WTC11 (cell line): ENCODE measurements around the gene DNMT3A. TPM values are rescaled to one million over a fixed set of nuclear protein-coding genes. Genes with fewer than 3 reads are reported as not detected.

Experiments used
- ATAC-seq: fragments of 200-7000 bp; cut with Tn5 transposase; 2 replicates; pipeline ENCODE4 v1.10.0; 2021; ENCODE audit warnings: mild to moderate bottlenecking, moderate library complexity
- CTCF ChIA-PET: fragments of 300-600 bp; sonication (Branson Sonifier 250); formaldehyde crosslinking; loops from one replicate; lab custom pipeline; 2021; ENCODE audit warnings: antibody characterized with exemption; lab: Charles Lee
- POLR2A ChIA-PET: fragments of 350-600 bp; sonication (Branson Sonifier 250); formaldehyde crosslinking; loops from one replicate; lab custom pipeline; 2021; ENCODE audit warnings: antibody characterized with exemption; lab: Charles Lee
- DNase-seq: peaks from one replicate; pipeline ENCODE4 v3.0.0; 2021; ENCODE audit warnings: low spot score
- H3K27ac Mint-ChIP-seq: 2 replicates; pipeline ENCODE4 v1.8.0; 2021; ENCODE audit warnings: mixed read lengths
- H3K27me3 Mint-ChIP-seq: 2 replicates; pipeline ENCODE4 v1.8.0; 2021; ENCODE audit warnings: low read depth, mild to moderate bottlenecking, moderate library complexity, mixed read lengths
- H3K36me3 Mint-ChIP-seq: 2 replicates; pipeline ENCODE4 v1.8.0; 2021; ENCODE audit warnings: mixed read lengths
- H3K4me1 Mint-ChIP-seq: 2 replicates; pipeline ENCODE4 v1.8.0; 2022; ENCODE audit warnings: mixed read lengths
- H3K4me3 Mint-ChIP-seq: 2 replicates; pipeline ENCODE4 v1.8.0; 2021; ENCODE audit warnings: mild to moderate bottlenecking, moderate library complexity, mixed read lengths
- H3K9me3 Mint-ChIP-seq: 2 replicates; pipeline ENCODE4 v1.8.0; 2021; ENCODE audit warnings: mixed read lengths
- CTCF ChIP-seq: fragments of 200-600 bp; IDR thresholded peaks from 2 replicates; pipeline ENCODE4 v1.8.0; 2022; ENCODE audit warnings: antibody characterized with exemption
- E2F1 ChIP-seq: sonication (generic); formaldehyde crosslinking; IDR thresholded peaks from 2 replicates; pipeline ENCODE4 v1.8.0; 2022; ENCODE audit warnings: mild to moderate bottlenecking, missing genetic modification reagents
- ERG ChIP-seq: fragments of 250-450 bp; sonication (Bioruptor Pico); IDR thresholded peaks from 2 replicates; pipeline ENCODE4 v1.8.0; 2021; ENCODE audit warnings: mild to moderate bottlenecking
- HMGXB4 ChIP-seq: sonication (generic); formaldehyde crosslinking; IDR thresholded peaks from 2 replicates; pipeline ENCODE4 v1.8.1; 2023; ENCODE audit warnings: mild to moderate bottlenecking, moderate library complexity, missing genetic modification reagents
- NFE2L1 ChIP-seq: sonication (generic); formaldehyde crosslinking; IDR thresholded peaks from 2 replicates; pipeline ENCODE4 v1.8.1; 2023; ENCODE audit warnings: missing genetic modification reagents
- NR3C1 ChIP-seq: sonication (generic); formaldehyde crosslinking; conservative IDR thresholded peaks from 2 replicates; pipeline ENCODE4 v1.8.1; 2023; ENCODE audit warnings: low read depth, mild to moderate bottlenecking, missing genetic modification reagents
- PRRX2 ChIP-seq: fragments of 250-450 bp; sonication (Bioruptor Pico); IDR thresholded peaks from 2 replicates; pipeline ENCODE4 v1.8.0; 2021; ENCODE audit warnings: mild to moderate bottlenecking
- SP1 ChIP-seq: sonication (generic); formaldehyde crosslinking; conservative IDR thresholded peaks from 2 replicates; pipeline ENCODE4 v1.8.1; 2022; ENCODE audit warnings: missing genetic modification reagents
- TEAD1 ChIP-seq: sonication (generic); formaldehyde crosslinking; IDR thresholded peaks from 2 replicates; pipeline ENCODE4 v1.8.0; 2022; ENCODE audit warnings: mild to moderate bottlenecking, missing genetic modification reagents
- USF2 ChIP-seq: sonication (generic); formaldehyde crosslinking; IDR thresholded peaks from 2 replicates; pipeline ENCODE4 v1.8.1; 2023; ENCODE audit warnings: mild to moderate bottlenecking, missing genetic modification reagents, moderate library complexity
- ZNF138 ChIP-seq: sonication (generic); formaldehyde crosslinking; conservative IDR thresholded peaks from 2 replicates; pipeline ENCODE4 v1.8.1; 2022; ENCODE audit warnings: mild to moderate bottlenecking, moderate library complexity, missing genetic modification reagents
- ZNF263 ChIP-seq: sonication (generic); formaldehyde crosslinking; IDR thresholded peaks from 2 replicates; pipeline ENCODE4 v1.8.1; 2022; ENCODE audit warnings: low read depth, mild to moderate bottlenecking, moderate library complexity, missing genetic modification reagents
- ZNF423 ChIP-seq: fragments of 250-450 bp; sonication (Bioruptor Pico); IDR thresholded peaks from 2 replicates; pipeline ENCODE4 v2.1.2; 2022; ENCODE audit warnings: mild to moderate bottlenecking, moderate library complexity
- ZNF425 ChIP-seq: fragments of 250-450 bp; sonication (Bioruptor Pico); conservative IDR thresholded peaks from 2 replicates; pipeline ENCODE4 v1.9.0; 2021; ENCODE audit warnings: mild to moderate bottlenecking
- total RNA-seq: library from RNA; stranded (reverse); gene quantifications from 3 replicates; pipeline ENCODE4 v1.2.3, GENCODE V29; 2021
- TF ChIP-seq, protein P1 (sequence below): sonication (generic); formaldehyde crosslinking; IDR thresholded peaks from 2 replicates; pipeline ENCODE4 v1.8.0; 2022; ENCODE audit warnings: missing genetic modification reagents
- TF ChIP-seq, protein P2 (sequence below): sonication (generic); formaldehyde crosslinking; IDR thresholded peaks from 2 replicates; pipeline ENCODE4 v1.8.1; 2022; ENCODE audit warnings: mild to moderate bottlenecking, moderate library complexity, missing genetic modification reagents

Gene DNMT3A
- total RNA-seq, 1 experiment from 2014 or later = 154 TPM

GRCh38 chr2:25276569-25277465 is 64.9 kb downstream of the DNMT3A start:
- ATAC-seq (peak; percentile 47), DNase-seq (peak; percentile 81)
- ChIA-PET POLR2A (interaction anchor here (0.8 to 3.2 kb wide), 5 partner anchors 17 to 27 kb away, joined by 3 to 14 read pairs (median 7); no protein-coding TSS in a partner anchor), CTCF (interaction anchor here (0.6 to 4.1 kb wide), 28 partner anchors 8 to 1476 kb away, joined by 3 to 40 read pairs (median 5); no protein-coding TSS in a partner anchor)
- TF ChIP-seq PRRX2 (CRISPR knock-in tag) = no peak
- TF ChIP-seq NR3C1 (CRISPR knock-in tag) = no peak
- peak; percentile 51; the same call in 1 of the 2 replicates for TF ChIP-seq ZNF423 (CRISPR knock-in tag)
- peak; percentile 62; the same call in 1 of the 2 replicates for TF ChIP-seq SP1 (CRISPR knock-in tag)
- peak; percentile 73 for TF ChIP-seq CTCF
- TF ChIP-seq ZNF138 (CRISPR knock-in tag) = no peak
- peak; percentile 67 for TF ChIP-seq USF2
- TF ChIP-seq, protein P1, sequence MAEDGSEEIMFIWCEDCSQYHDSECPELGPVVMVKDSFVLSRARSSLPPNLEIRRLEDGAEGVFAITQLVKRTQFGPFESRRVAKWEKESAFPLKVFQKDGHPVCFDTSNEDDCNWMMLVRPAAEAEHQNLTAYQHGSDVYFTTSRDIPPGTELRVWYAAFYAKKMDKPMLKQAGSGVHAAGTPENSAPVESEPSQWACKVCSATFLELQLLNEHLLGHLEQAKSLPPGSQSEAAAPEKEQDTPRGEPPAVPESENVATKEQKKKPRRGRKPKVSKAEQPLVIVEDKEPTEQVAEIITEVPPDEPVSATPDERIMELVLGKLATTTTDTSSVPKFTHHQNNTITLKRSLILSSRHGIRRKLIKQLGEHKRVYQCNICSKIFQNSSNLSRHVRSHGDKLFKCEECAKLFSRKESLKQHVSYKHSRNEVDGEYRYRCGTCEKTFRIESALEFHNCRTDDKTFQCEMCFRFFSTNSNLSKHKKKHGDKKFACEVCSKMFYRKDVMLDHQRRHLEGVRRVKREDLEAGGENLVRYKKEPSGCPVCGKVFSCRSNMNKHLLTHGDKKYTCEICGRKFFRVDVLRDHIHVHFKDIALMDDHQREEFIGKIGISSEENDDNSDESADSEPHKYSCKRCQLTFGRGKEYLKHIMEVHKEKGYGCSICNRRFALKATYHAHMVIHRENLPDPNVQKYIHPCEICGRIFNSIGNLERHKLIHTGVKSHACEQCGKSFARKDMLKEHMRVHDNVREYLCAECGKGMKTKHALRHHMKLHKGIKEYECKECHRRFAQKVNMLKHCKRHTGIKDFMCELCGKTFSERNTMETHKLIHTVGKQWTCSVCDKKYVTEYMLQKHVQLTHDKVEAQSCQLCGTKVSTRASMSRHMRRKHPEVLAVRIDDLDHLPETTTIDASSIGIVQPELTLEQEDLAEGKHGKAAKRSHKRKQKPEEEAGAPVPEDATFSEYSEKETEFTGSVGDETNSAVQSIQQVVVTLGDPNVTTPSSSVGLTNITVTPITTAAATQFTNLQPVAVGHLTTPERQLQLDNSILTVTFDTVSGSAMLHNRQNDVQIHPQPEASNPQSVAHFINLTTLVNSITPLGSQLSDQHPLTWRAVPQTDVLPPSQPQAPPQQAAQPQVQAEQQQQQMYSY = peak; percentile 79
- TF ChIP-seq TEAD1 = 0 out of 2 replicates have a peak, but pooled peaks have one; percentile 24
- TF ChIP-seq, protein P2, sequence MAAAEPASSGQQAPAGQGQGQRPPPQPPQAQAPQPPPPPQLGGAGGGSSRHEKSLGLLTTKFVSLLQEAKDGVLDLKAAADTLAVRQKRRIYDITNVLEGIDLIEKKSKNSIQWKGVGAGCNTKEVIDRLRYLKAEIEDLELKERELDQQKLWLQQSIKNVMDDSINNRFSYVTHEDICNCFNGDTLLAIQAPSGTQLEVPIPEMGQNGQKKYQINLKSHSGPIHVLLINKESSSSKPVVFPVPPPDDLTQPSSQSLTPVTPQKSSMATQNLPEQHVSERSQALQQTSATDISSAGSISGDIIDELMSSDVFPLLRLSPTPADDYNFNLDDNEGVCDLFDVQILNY (CRISPR knock-in tag) = 0 out of 2 replicates have a peak, but pooled peaks have one; percentile 38
- TF ChIP-seq ZNF263 (CRISPR knock-in tag) = peak; percentile 51
- TF ChIP-seq HMGXB4 (CRISPR knock-in tag) = peak; percentile 95
- Mint-ChIP-seq H3K27ac (no peak overlapping the region), H3K9me3 (no peaks in the 10 kb centered on the region), H3K4me3 (peak overlapping the region; percentile 47), H3K27me3 (no peaks in the 10 kb centered on the region; the same call in 1 of the 2 replicates), H3K4me1 (peaks cover 64% of the 10 kb centered on the region), H3K36me3 (peaks cover 3% of the 10 kb centered on the region; the same call in 1 of the 2 replicates)

- ATAC-seq (no peak), DNase-seq (no peak)
- no peak overlapping the region for H3K4me3 Mint-ChIP-seq
- no peaks in the 10 kb centered on the region for H3K36me3 Mint-ChIP-seq
- ChIA-PET POLR2A (interaction anchor here (1.2 to 3.2 kb wide), 3 partner anchors 16 to 25 kb away, joined by 4 to 14 read pairs (median 11); no protein-coding TSS in a partner anchor), CTCF (interaction anchor here (1.3 to 4.1 kb wide), 8 partner anchors 11 to 110 kb away, joined by 3 to 40 read pairs (median 8); no protein-coding TSS in a partner anchor)
- peaks cover 60% of the 10 kb centered on the region for H3K4me1 Mint-ChIP-seq
- no peaks in the 10 kb centered on the region for H3K9me3 Mint-ChIP-seq
- no peaks in the 10 kb centered on the region; the same call in 1 of the 2 replicates for H3K27me3 Mint-ChIP-seq
- TF ChIP-seq E2F1 (no peak), NFE2L1 (no peak), ZNF138 (CRISPR knock-in tag) (no peak), ERG (CRISPR knock-in tag) (no peak), ZNF425 (CRISPR knock-in tag) (no peak)
- TF ChIP-seq, protein P2 (CRISPR knock-in tag) = no peak
- peak overlapping the region; percentile 27; the same call in 1 of the 2 replicates for H3K27ac Mint-ChIP-seq
Observed at GRCh38 chr2:25275575-25275965, 66.2 kb downstream of the DNMT3A start.
